Pancreas (tissue), 10 donors: ENCODE data around the gene COASY. TPM values are rescaled to one million over a fixed set of nuclear protein-coding genes. Genes with fewer than 3 reads are reported as not detected.

Experiments used
- ATAC-seq, 4 donors: fragments of 200-7000 bp; cut with Tn5 transposase; one replicate each; pipeline versions ENCODE4 v1.8.0 to v1.9.1; 2020; ENCODE audit warnings: mild to moderate bottlenecking in 4 of 4, moderate library complexity in 4 of 4
- DNase-seq, 6 donors: peaks; one replicate each; pipeline ENCODE4 v3.0.0-alpha.2; 2020
- FAIRE-seq: peaks from 2 replicates; lab custom pipeline; 2012; peaks lifted over from hg19 to GRCh38; lab: Jason Lieb, UNC
- H3K27ac ChIP-seq, 4 donors: fragments of 200-600 bp; sonication (generic); 1 replicate in 3 of 4; 2 replicates in 1 of 4; pipeline versions ENCODE4 v1.5.0 to v1.8.0; 2020
- H3K27me3 ChIP-seq, 4 donors: fragments of 200-600 bp; one replicate each; pipeline ENCODE4 v1.8.0; 2021
- H3K36me3 ChIP-seq, 3 donors: fragments of 200-600 bp; sonication (generic) in 1 of 3; one replicate each; pipeline versions ENCODE4 v1.5.0 to v1.8.0; 2020 to 2021
- H3K4me1 ChIP-seq, 3 donors: fragments of 200-600 bp; one replicate each; pipeline ENCODE4 v1.8.0; 2021
- H3K4me3 ChIP-seq, 4 donors: fragments of 200-600 bp; sonication (generic) in 2 of 4; one replicate each; pipeline versions ENCODE4 v1.5.0 to v1.8.0; 2020 to 2021
- H3K9me3 ChIP-seq, 4 donors: fragments of 200-600 bp; one replicate each; pipeline ENCODE4 v1.8.0; 2021
- whole genome bisulfite sequencing, 2 donors: extraction: QIAGEN DNeasy Blood & Tissue Kit; methylation state at CpG; one replicate each; pipeline ENCODE4 v1.1.7; 2013; 5-methylcytosine and 5-hydroxymethylcytosine counted together
- intact Hi-C, 3 donors: fragments of 100-400 bp; cut with DNase I; formaldehyde crosslinking; loops; one replicate each; pipeline versions ENCODE4 v1.11.1 to v1.14.2; 2022
- polyA plus RNA-seq, 2 donors: library from polyadenylated mRNA; stranded (reverse); fragments of 200-250 nt; gene quantifications; one replicate each; pipeline ENCODE4 v1.2.3, GENCODE V29; 2013
- total RNA-seq, 6 donors: library from RNA; stranded (reverse); fragmentation: NEBNext Ultra II Directional in 4 of 6; extraction: Animal tissue kit (Norgen Biotek cat#: 25700) in 4 of 6; gene quantifications; one replicate each; pipeline versions ENCODE4 v1.2.1 to v1.2.4, GENCODE V29; 2021 to 2023
- TF ChIP-seq, protein P1 (sequence below), 4 donors: fragments of 200-600 bp; sonication (generic) in 3 of 4; IDR thresholded peaks; one replicate each; pipeline versions ENCODE4 v1.5.0 to v1.8.0; 2021; ENCODE audit warnings: antibody characterized with exemption in 4 of 4
- donor health status: healthy with polysubstance abuse.
- donor health status: DM: no; HTN: no; CAD: no; lungs with moderate emphysema.
- donor health status: DM: no; HTN: no; CAD: no.
- donor health status: control.
- donor health status: control.
- donor health status: Bipolar disorder and iron deficiency.
- donor health status: DM: yes; HTN: yes; CAD: no.
- donor health status: DM: no; HTN: no; CAD: no.
- donor health status: DM: no; HTN: no; CAD: no.
- donor health status: DM: yes; HTN: yes; CAD: no.

The COASY gene
- total and polyA plus RNA-seq, 8 donors: 32.3 to 152 (median 56.0) TPM

DNA sequence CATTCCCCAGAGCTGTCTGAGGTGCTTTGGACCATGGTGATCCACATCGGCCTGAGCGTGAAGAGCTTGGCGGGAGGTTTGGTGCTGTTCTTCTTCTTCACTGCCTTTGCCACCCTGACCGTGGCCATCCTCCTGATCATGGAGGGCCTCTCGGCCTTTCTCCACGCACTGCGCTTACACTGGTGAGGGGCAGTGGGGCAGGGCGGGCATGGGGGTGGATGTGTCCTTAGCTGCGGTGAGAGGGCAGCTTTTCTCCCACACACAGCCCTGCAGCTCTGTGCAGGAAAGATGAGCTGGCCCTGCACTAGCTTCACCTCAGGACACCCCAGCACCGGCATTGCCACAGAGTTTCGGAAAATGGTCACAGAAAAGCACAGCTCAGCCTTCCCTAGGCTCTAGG lies 47.7 kb upstream of the COASY start:
- no peaks in the 10 kb centered on the region for H3K27me3 ChIP-seq
- H3K36me3 ChIP-seq: peaks cover 0 to 16% (median 0%) of the 10 kb centered on the region in 3 donors
- no peak for ATAC-seq
- no peak overlapping the region for H3K27ac ChIP-seq
- TF ChIP-seq, protein P1, sequence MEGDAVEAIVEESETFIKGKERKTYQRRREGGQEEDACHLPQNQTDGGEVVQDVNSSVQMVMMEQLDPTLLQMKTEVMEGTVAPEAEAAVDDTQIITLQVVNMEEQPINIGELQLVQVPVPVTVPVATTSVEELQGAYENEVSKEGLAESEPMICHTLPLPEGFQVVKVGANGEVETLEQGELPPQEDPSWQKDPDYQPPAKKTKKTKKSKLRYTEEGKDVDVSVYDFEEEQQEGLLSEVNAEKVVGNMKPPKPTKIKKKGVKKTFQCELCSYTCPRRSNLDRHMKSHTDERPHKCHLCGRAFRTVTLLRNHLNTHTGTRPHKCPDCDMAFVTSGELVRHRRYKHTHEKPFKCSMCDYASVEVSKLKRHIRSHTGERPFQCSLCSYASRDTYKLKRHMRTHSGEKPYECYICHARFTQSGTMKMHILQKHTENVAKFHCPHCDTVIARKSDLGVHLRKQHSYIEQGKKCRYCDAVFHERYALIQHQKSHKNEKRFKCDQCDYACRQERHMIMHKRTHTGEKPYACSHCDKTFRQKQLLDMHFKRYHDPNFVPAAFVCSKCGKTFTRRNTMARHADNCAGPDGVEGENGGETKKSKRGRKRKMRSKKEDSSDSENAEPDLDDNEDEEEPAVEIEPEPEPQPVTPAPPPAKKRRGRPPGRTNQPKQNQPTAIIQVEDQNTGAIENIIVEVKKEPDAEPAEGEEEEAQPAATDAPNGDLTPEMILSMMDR (IDR thresholded peaks at IDR 0.05): no peak
- no peak for FAIRE-seq
- no peak overlapping the region for H3K4me3 ChIP-seq
- WGBS, 2 donors: 95 to 98% methylated on average over 10 to 11 of the region's 11 CpGs
- H3K4me1 ChIP-seq: peaks cover 4 to 13% (median 6%) of the 10 kb centered on the region in 3 donors
- no peaks in the 10 kb centered on the region for H3K9me3 ChIP-seq
- intact Hi-C loops: loop anchor here in 1 of 3 donors (10.0 kb wide), 1 partner anchor 189 kb away; no protein-coding TSS in a partner anchor
- DNase-seq: no peak

DNA sequence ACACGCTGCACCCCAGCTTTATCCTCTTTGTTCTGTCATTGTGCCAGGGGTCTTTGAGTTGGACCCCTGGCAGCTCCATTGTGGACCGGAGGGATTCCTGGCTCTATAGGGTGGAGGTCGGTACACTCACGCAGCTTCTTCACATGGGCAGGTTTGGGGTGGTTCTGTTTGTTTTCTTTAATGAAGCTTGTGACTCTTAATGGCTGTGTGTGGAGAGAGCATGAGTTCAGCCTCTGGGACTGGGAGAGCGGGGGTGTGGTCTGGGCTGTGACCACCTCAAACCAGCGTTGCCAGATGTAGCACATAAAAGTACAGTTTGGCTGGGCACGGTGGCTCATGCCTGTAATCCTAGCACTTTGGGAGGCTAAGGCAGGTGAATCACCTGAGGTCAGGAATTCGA lies 47.1 kb upstream of the COASY start:
- intact Hi-C loops: loop anchor here in 2 of 3 donors (5.0 to 10.0 kb wide), 2 partner anchors 93 to 190 kb away; partner anchors contain the start of gene CAVIN1 (in 1 of the 2)
- TF ChIP-seq, protein P1 (IDR thresholded peaks at IDR 0.05): no peak
- Histone ChIP-seq H3K4me3 (no peak overlapping the region), H3K27me3 (no peaks in the 10 kb centered on the region), H3K9me3 (no peaks in the 10 kb centered on the region), H3K4me1 (peaks cover 6 to 19% (median 8%) of the 10 kb centered on the region in 3 donors), H3K36me3 (peaks cover 0 to 11% (median 0%) of the 10 kb centered on the region in 3 donors), H3K27ac (no peak overlapping the region)
- ATAC-seq (no peak), DNase-seq (no peak), FAIRE-seq (no peak)
- 92% methylated on average over 8 of the region's 8 CpGs for WGBS, 2 donors

DNA sequence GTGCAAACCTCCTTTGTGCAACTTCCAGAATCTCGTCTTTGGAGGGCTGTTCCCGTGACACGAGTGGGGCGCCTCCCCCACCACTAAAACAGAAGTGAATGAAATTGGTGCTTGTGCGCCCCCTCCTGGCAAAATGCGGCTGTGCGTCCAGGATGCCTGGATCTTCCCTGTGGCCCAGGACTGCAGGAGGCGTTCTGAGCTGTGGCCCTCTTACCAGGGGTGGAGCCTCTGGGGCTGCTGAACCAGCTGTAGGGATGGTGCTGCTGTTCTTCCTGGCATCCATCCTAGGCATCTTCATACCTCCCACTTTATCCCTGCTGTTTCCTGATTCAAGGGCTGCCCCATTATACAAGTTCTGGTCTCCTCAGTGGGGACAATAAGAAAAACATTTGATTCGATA lies 44.4 kb upstream of the COASY start:
- H3K27me3 ChIP-seq: no peaks in the 10 kb centered on the region
- ATAC-seq (peak; percentile 42 to 77 (median 72)), FAIRE-seq (no peak), DNase-seq (peak in 5 of 6 donors; percentile 68 to 88 (median 77))
- peaks cover 6 to 20% (median 8%) of the 10 kb centered on the region in 3 donors for H3K4me1 ChIP-seq
- no peaks in the 10 kb centered on the region for H3K9me3 ChIP-seq
- peaks cover 0 to 11% (median 0%) of the 10 kb centered on the region in 3 donors for H3K36me3 ChIP-seq
- TF ChIP-seq, protein P1 (IDR thresholded peaks at IDR 0.05): peak; percentile 43 to 87 (median 80)
- peak overlapping the region in 2 of 4 donors; percentile 80 to 84 for H3K27ac ChIP-seq
- H3K4me3 ChIP-seq: no peak overlapping the region
- WGBS, 2 donors: 26 to 29% methylated on average over 9 of the region's 9 CpGs
- intact Hi-C loops: loop anchor here in 2 of 3 donors (5.0 to 10.0 kb wide), 2 partner anchors 95 to 193 kb away; partner anchors contain the start of gene CAVIN1 (in 1 of the 2)

DNA sequence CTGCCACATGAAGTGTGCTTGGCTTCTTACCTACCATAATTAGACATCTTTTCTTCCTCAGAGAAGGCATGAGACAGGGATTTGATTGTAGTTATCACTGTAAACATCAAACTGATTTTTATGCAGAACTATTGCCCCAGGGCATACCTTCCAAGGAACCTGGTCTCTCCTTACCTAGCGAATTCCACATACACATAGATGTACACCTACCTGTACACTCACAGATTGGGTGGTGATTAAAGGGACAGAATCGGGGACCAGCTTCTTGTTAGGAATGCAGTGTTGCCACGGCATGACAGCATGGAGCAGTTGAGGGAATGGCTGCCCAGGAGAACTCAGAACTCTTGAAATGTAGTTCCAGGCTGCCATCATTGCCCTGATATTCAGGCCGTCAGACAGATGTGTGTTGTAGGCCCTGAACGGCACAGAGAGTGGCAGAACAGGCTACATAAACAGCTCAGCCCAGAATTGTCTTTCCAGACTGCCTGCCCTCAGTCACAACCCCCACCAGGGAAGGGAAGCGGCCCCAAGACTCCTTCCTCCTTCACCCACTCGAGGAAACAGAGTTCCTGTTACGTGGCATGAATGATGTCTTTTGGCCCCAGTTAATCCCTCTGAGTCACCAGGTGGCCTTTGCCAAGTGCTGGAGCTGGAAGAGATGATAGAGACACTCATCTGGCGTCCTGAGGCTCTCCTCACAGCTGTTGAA lies 43.7 kb upstream of the COASY start:
- Histone ChIP-seq H3K4me1 (peaks cover 6 to 20% (median 8%) of the 10 kb centered on the region in 3 donors), H3K36me3 (peaks cover 0 to 11% (median 0%) of the 10 kb centered on the region in 3 donors), H3K4me3 (no peak overlapping the region), H3K9me3 (no peaks in the 10 kb centered on the region), H3K27ac (peak overlapping the region; percentile 35 to 84 (median 78)), H3K27me3 (no peaks in the 10 kb centered on the region)
- FAIRE-seq (no peak), ATAC-seq (peak; percentile 42 to 73 (median 54)), DNase-seq (peak in 2 of 6 donors; percentile 48 to 60)
- WGBS, 2 donors: 55 to 61% methylated on average over 9 of the region's 9 CpGs
- TF ChIP-seq, protein P1 (IDR thresholded peaks at IDR 0.05): no peak
- intact Hi-C loops: loop anchor here in 2 of 3 donors (5.0 to 10.0 kb wide), 2 partner anchors 96 to 193 kb away; partner anchors contain the start of gene CAVIN1 (in 1 of the 2)
